Skeletal muscle tissue (tissue), 4 donors: ENCODE results near the gene PPP2R1B. TPM values are rescaled to one million over a fixed set of nuclear protein-coding genes. Genes with fewer than 3 reads are reported as not detected.
A peak's percentile ranks its signal among the peaks of the same experiment; 100 is the strongest.

Experiments used
- H3K27ac ChIP-seq: one replicate; pipeline ENCODE4 v1.7.0; 2013; ENCODE audit warnings: mild to moderate bottlenecking, low read depth, low read length, inconsistent platforms
- H3K27me3 ChIP-seq, 3 donors: one replicate each; pipeline ENCODE4 v1.7.0; 2013; ENCODE audit warnings: low read length in 3 of 3; ENCODE audit not compliant: control insufficient read depth in 3 of 3, insufficient read depth in 3 of 3
- H3K36me3 ChIP-seq, 3 donors: one replicate each; pipeline ENCODE4 v1.7.0; 2013; ENCODE audit warnings: low read length in 3 of 3; ENCODE audit not compliant: control insufficient read depth in 3 of 3, insufficient read depth in 3 of 3
- H3K4me1 ChIP-seq, 3 donors: one replicate each; pipeline ENCODE4 v1.7.0; 2013; ENCODE audit warnings: low read length in 3 of 3, mild to moderate bottlenecking in 3 of 3; ENCODE audit not compliant: control insufficient read depth in 3 of 3, insufficient read depth in 3 of 3
- H3K4me3 ChIP-seq, 3 donors: one replicate each; pipeline ENCODE4 v1.7.0; 2013; ENCODE audit warnings: low read length in 3 of 3
- H3K9ac ChIP-seq, 3 donors: one replicate each; pipeline ENCODE4 v1.7.0; 2013; ENCODE audit warnings: low read length in 3 of 3, mild to moderate bottlenecking in 3 of 3, moderate library complexity in 2 of 3, low read depth in 1 of 3
- H3K9me3 ChIP-seq, 3 donors: one replicate each; pipeline ENCODE4 v1.7.0; 2013; ENCODE audit warnings: low read length in 3 of 3; ENCODE audit not compliant: control insufficient read depth in 3 of 3
- total RNA-seq: library from RNA; depleted of rRNA; stranded (reverse); fragments of >200 nt; gene quantifications from one replicate; pipeline ENCODE4 v1.2.3, GENCODE V29; 2014
- donor health status: Osteomylitis.

Gene PPP2R1B
- total RNA-seq, 1 donor from 2014 or later: 25.1 TPM

GRCh38 chr11:111693224-111693937, 72.8 kb downstream of the PPP2R1B start:
- Histone ChIP-seq H3K27ac (peak overlapping the region; percentile 10), H3K9ac (no peak overlapping the region), H3K27me3 (no peaks in the 10 kb centered on the region), H3K9me3 (no peaks in the 10 kb centered on the region), H3K4me1 (peaks cover 4 to 15% (median 8%) of the 10 kb centered on the region in 3 donors), H3K36me3 (peaks cover under 1 to 10% (median 2%) of the 10 kb centered on the region in 3 donors), H3K4me3 (no peak overlapping the region)

DNA sequence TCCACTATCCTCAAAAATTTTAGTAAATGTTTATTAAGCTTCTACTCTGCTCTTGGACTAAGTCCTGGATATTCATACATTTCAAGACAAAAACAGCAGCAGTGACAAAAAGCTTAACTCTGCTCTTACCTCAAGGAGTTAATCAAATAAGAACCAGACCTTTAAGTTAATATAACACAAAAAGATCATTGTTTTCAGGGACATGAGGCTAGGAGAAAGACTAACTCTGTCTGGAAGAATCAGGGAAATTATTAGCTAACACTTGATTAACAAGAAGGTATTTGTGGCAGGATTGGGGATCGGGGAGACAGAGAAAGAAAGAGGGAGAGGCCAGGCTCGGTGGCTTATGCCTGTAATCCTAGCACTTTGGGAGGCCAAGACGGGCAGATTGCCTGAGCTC, 74.4 kb downstream of the PPP2R1B start:
- H3K4me3 ChIP-seq: no peak overlapping the region
- no peak overlapping the region for H3K27ac ChIP-seq
- no peaks in the 10 kb centered on the region for H3K9me3 ChIP-seq
- peaks cover 4 to 15% (median 8%) of the 10 kb centered on the region in 3 donors for H3K4me1 ChIP-seq
- peaks cover 6 to 15% (median 7%) of the 10 kb centered on the region in 3 donors for H3K36me3 ChIP-seq
- no peaks in the 10 kb centered on the region for H3K27me3 ChIP-seq
- no peak overlapping the region for H3K9ac ChIP-seq

DNA sequence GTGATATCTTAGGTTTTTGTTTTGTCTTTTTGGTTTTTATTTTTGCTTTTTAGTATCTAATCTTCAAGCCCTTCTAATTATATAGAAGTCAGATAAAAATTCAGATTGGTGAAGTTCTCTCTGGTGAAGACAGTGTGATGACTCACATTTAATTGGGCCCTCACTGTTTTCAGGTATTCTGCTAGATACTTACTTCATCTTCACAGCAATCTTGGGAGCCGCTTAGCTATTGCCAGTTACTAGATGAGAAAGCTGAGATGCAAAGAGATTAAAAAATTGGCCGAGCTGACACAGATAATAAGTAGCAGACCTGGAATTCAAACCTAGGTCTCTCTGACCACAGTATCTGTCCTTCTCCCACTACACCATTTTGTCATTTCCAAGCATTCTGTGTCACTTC, 75.0 kb downstream of the PPP2R1B start:
- peaks cover 4 to 15% (median 8%) of the 10 kb centered on the region in 3 donors for H3K4me1 ChIP-seq
- H3K27ac ChIP-seq: no peak overlapping the region
- H3K36me3 ChIP-seq: peaks cover 6 to 15% (median 7%) of the 10 kb centered on the region in 3 donors
- H3K27me3 ChIP-seq: no peaks in the 10 kb centered on the region
- H3K4me3 ChIP-seq: no peak overlapping the region
- no peak overlapping the region for H3K9ac ChIP-seq
- H3K9me3 ChIP-seq: no peaks in the 10 kb centered on the region

GRCh38 chr11:111688013-111688412, 78.2 kb downstream of the PPP2R1B start:
- no peak overlapping the region for H3K27ac ChIP-seq
- peaks cover 6 to 15% (median 7%) of the 10 kb centered on the region in 3 donors for H3K36me3 ChIP-seq
- no peaks in the 10 kb centered on the region for H3K27me3 ChIP-seq

GRCh38 chr11:111684251-111684650, 81.9 kb downstream of the PPP2R1B start:
- H3K4me1 ChIP-seq: peaks cover 0 to 4% (median 0%) of the 10 kb centered on the region in 3 donors
- H3K36me3 ChIP-seq: peaks cover 6 to 12% (median 7%) of the 10 kb centered on the region in 3 donors
- H3K9ac ChIP-seq: no peak overlapping the region
- H3K9me3 ChIP-seq: no peaks in the 10 kb centered on the region
- no peaks in the 10 kb centered on the region for H3K27me3 ChIP-seq
- H3K4me3 ChIP-seq: no peak overlapping the region
- H3K27ac ChIP-seq: no peak overlapping the region

More at GRCh38 chr11:111688013-111688412, 78.2 kb downstream of the PPP2R1B start:
- Histone ChIP-seq H3K4me3 (no peak overlapping the region), H3K4me1 (no peaks in the 10 kb centered on the region), H3K9me3 (no peaks in the 10 kb centered on the region), H3K9ac (peak overlapping the region in 1 of 3 donors; percentile 10)

DNA sequence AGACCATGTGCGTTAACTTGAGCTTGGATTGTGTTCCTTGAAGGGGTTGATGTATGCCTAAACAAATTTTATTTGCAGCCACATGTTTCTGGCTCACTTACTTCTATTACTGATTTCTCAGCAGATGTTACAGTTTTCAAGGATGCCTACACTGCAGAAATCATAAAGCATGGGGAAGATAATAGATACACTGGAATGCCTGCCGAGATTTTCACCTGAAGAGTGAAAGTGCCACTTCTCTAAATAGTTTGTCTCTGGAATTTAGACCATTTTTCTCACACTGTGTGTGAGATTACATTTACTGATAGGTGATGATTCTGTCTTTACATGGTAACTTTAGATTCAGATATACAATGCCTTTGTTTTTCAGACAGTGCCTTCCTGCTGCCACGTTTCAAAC, 82.4 kb downstream of the PPP2R1B start:
- Histone ChIP-seq H3K36me3 (peaks cover 6 to 8% (median 7%) of the 10 kb centered on the region in 3 donors), H3K27ac (no peak overlapping the region), H3K9me3 (no peaks in the 10 kb centered on the region), H3K4me1 (peaks cover 0 to 4% (median 0%) of the 10 kb centered on the region in 3 donors), H3K9ac (no peak overlapping the region), H3K4me3 (no peak overlapping the region), H3K27me3 (no peaks in the 10 kb centered on the region)

DNA sequence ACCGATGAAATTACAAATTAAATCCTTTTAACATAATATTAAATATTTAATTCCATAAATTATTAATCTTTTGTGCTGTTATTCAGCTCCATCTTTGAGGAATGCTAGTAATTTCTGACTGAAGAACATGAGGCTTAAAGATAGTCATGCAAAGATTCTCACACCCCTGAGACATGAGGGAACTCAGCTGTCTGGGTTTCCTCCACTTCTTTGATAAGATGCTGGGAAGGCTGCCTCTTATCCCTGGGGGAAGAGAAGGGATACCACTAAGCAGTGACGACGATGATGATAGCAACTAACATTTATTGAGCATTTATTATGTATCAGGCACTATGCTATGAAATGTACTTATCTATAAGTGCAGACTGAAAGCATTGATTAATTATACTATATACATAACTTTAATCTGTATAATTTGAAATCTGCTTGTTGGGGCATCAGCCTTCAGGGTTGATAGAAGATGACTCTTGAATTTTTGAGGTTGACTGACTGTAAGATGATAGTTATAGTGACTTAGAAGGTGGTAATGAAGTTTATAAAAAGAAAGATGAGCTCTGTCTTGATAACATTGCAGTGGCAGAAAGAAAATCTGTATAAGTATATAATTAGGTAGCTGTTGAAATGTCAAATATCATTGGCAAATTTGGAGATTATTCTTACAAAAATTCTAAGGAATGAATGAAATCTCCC, 85.6 kb downstream of the PPP2R1B start:
- no peak overlapping the region for H3K9ac ChIP-seq
- peaks cover 0 to 5% (median 2%) of the 10 kb centered on the region in 3 donors for H3K36me3 ChIP-seq
- no peaks in the 10 kb centered on the region for H3K9me3 ChIP-seq
- no peaks in the 10 kb centered on the region for H3K27me3 ChIP-seq
- peaks cover 0 to 8% (median 5%) of the 10 kb centered on the region in 3 donors for H3K4me1 ChIP-seq
- H3K27ac ChIP-seq: no peak overlapping the region
- no peak overlapping the region for H3K4me3 ChIP-seq

Other genes with a start within 250 kb of the PPP2R1B start
- 11.0 TPM for gene LAYN, start 225.7 kb downstream of the PPP2R1B start, total RNA-seq
- gene SIK2, start 163.9 kb downstream of the PPP2R1B start, total RNA-seq: 11.5 TPM
- gene ALG9, start 105.2 kb upstream of the PPP2R1B start, total RNA-seq: 44.4 TPM
- 2.1 TPM for gene FDXACB1, start 112.8 kb upstream of the PPP2R1B start, total RNA-seq
- gene CFAP68, start 113.2 kb upstream of the PPP2R1B start, total RNA-seq: 6.8 TPM
- 37.6 TPM for gene CRYAB, start 145.4 kb upstream of the PPP2R1B start, total RNA-seq
- gene HSPB2, start 146.3 kb upstream of the PPP2R1B start, total RNA-seq: 16.7 TPM
- gene C11orf52, start 152.5 kb upstream of the PPP2R1B start, total RNA-seq: 0.52 TPM
- 23.0 TPM for gene DIXDC1, start 171.0 kb upstream of the PPP2R1B start, total RNA-seq